Measurements from ENCODE around the gene ZNF609. TPM values are rescaled to one million over a fixed set of nuclear protein-coding genes. Genes with fewer than 3 reads are reported as not detected.

ZNF609 gene
- total RNA-seq, 1 donor: 20.6 TPM

- no peak for TF ChIP-seq CTCF (IDR thresholded peaks at IDR 0.05; ENCODE audit: extremely low read depth, low read depth, low read length)
- Histone ChIP-seq H3K9me3 (ENCODE audit: low read depth, low read length) (no peaks in the 10 kb centered on the region), H3K79me2 (ENCODE audit: insufficient read depth, low read length) (peaks cover 45% of the 10 kb centered on the region), H2AFZ (ENCODE audit: low read length) (no peak overlapping the region), H3K4me3 (ENCODE audit: insufficient read depth, low read length) (no peak overlapping the region), H3K4me1 (ENCODE audit: insufficient read depth, low read length) (peaks cover 18% of the 10 kb centered on the region), H3K27ac (ENCODE audit: low read depth, low read length) (peak overlapping the region; percentile 40), H3K4me2 (ENCODE audit: insufficient read depth, low read length) (no peak overlapping the region), H4K20me1 (ENCODE audit: insufficient read depth, low read length) (peaks cover 24% of the 10 kb centered on the region), H3K36me3 (ENCODE audit: insufficient read depth, low read length) (no peaks in the 10 kb centered on the region), H3K27me3 (ENCODE audit: insufficient read depth, low read length) (no peaks in the 10 kb centered on the region)
- no peak for DNase-seq (ENCODE audit: insufficient read length, low spot score, missing footprints)
Observed at GRCh38 chr15:64634576-64635498, 174.5 kb downstream of the ZNF609 start.

- H3K79me2 ChIP-seq (ENCODE audit: insufficient read depth, low read length): peaks cover 48% of the 10 kb centered on the region
- H3K27me3 ChIP-seq (ENCODE audit: insufficient read depth, low read length): no peaks in the 10 kb centered on the region
- peaks cover 15% of the 10 kb centered on the region for H3K4me1 ChIP-seq (ENCODE audit: insufficient read depth, low read length)
- H3K9me3 ChIP-seq (ENCODE audit: low read depth, low read length): no peaks in the 10 kb centered on the region
- no peak for DNase-seq (ENCODE audit: insufficient read length, low spot score, missing footprints)
- H3K4me2 ChIP-seq (ENCODE audit: insufficient read depth, low read length): no peak overlapping the region
- no peak for TF ChIP-seq CTCF (IDR thresholded peaks at IDR 0.05; ENCODE audit: extremely low read depth, low read depth, low read length)
- H3K27ac ChIP-seq (ENCODE audit: low read depth, low read length): peak overlapping the region; percentile 10
- peaks cover 28% of the 10 kb centered on the region for H4K20me1 ChIP-seq (ENCODE audit: insufficient read depth, low read length)
- no peak overlapping the region for H2AFZ ChIP-seq (ENCODE audit: low read length)
- H3K4me3 ChIP-seq (ENCODE audit: insufficient read depth, low read length): no peak overlapping the region
- no peaks in the 10 kb centered on the region for H3K36me3 ChIP-seq (ENCODE audit: insufficient read depth, low read length)
Observed at GRCh38 chr15:64635499-64636495, 175.4 kb downstream of the ZNF609 start.

GRCh38 chr15:64636556-64636955 lies 176.2 kb downstream of the ZNF609 start:
- H3K79me2 ChIP-seq (ENCODE audit: insufficient read depth, low read length): peaks cover 49% of the 10 kb centered on the region
- H3K9me3 ChIP-seq (ENCODE audit: low read depth, low read length): no peaks in the 10 kb centered on the region
- no peaks in the 10 kb centered on the region for H3K36me3 ChIP-seq (ENCODE audit: insufficient read depth, low read length)
- peaks cover 29% of the 10 kb centered on the region for H4K20me1 ChIP-seq (ENCODE audit: insufficient read depth, low read length)
- H3K27me3 ChIP-seq (ENCODE audit: insufficient read depth, low read length): no peaks in the 10 kb centered on the region
- no peak for DNase-seq (ENCODE audit: insufficient read length, low spot score, missing footprints)
- H3K27ac ChIP-seq (ENCODE audit: low read depth, low read length): no peak overlapping the region
- H3K4me1 ChIP-seq (ENCODE audit: insufficient read depth, low read length): peaks cover 15% of the 10 kb centered on the region
- no peak overlapping the region for H2AFZ ChIP-seq (ENCODE audit: low read length)
- H3K4me2 ChIP-seq (ENCODE audit: insufficient read depth, low read length): no peak overlapping the region
- H3K4me3 ChIP-seq (ENCODE audit: insufficient read depth, low read length): no peak overlapping the region
- TF ChIP-seq CTCF (IDR thresholded peaks at IDR 0.05; ENCODE audit: extremely low read depth, low read depth, low read length): no peak

Data from osteoblast (primary cell).